HS-27A (cell line): ENCODE data around the gene ARHGAP26.
"Not testable (repeated sequence)": the region's sequence is repeated elsewhere in the genome, so short reads cannot be mapped to it uniquely, and the experiment has no call there.

Experiments used
- DNase-seq: peaks from one replicate; pipeline ENCODE4 v3.0.0-alpha.2; 2012; ENCODE audit warnings: low read depth, missing footprints

The ARHGAP26 gene

DNA sequence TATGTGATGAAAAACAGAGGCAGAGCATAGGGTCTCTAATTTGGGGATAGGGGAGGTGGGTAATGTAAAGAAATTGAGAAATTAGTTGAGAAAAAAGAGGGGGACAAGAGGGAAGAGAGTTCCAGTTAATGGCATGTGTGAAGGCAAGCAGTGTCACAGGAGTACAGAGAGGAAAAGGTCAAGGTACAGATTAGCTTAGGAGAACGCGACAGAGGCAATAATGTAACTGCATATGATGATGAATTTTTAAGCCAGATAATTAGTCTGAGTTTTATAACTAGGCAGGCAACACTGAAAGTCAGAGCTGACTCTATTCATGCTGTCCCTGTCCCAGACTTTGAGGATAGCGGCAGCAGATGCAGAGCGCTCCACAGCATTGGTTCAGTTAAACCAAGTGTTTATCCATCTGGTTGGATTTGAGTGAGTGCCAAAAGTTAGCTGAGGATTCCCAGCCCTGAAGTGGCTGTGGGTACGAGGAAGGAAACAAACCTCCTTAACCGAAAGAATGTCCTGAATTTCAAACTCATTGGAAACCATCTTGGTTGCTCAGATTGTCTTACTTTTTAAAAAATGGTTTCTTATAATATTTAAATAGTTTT lies 315.2 kb downstream of the ARHGAP26 start:
- DNase-seq, result no peak

DNA sequence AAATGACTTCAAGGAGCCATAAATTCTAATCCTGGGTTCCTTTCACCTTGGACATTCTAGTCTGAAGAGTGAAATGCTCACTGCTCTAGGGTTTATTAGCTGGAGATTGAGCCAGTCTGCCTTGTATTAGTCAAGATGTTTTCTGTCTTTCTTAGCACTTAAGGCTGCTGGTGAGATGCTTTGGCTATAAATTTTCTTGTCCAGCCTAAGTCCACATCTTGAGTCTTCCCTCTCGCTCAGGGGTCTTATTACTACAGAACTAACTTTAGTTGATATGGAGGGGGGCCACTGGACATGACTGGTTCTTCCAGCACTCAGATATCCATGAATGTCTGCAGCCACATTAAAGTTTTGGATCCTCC lies 316.4 kb downstream of the ARHGAP26 start:
- DNase-seq, result no peak

DNA sequence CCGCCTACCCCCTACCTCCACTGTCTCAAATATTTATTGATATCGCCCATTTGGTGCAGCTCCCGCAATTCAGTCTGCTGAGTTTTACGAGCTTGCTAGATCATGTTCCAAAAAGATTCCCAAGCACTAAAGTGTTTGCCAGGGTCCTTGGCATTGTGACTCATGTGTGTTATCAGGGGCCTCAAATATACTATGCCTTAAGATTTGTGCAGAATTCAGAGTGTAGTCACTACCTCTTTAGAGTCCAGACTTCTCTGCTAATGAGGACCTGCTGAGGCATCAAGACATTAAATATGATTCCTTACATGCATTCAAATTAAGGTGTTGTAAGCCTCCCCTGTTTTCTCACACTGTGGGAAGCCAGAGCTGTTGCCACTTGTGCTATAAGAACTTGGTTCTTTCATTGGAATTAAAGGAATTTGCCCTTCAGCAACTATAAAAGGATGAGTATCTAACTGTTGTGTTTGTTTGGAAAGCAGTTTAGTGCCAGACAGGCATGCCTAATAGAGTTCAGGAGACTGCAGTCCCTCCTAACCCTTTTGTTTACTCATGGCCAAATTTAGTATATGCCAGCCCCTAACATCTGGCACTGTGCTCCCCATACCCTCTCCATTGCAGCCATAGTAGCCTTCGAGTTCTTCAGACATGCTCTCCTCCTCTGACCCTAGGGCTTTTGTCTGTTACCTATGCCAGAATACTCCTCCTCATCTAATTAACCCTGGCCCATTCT lies 316.9 kb downstream of the ARHGAP26 start:
- DNase-seq, result peak; percentile 14

DNA sequence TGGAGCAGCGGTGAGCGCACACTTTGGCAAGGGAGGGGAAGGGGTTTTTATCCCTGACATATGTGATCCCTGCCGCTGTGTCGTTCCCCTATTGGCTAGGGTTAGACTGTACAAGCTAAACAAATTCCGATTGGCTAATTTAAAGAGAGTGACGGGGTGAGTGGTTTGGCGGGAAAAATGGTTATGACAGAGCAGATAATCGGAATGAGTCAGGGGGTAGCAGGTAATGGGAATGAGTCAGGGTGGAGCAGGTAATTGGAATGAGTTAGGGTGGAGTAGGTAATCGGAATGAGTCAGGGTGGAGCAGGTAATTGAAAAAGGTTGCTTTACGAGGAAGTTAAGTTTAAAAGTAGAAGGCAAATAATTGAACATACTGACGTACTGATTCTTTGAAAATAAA lies 318.5 kb downstream of the ARHGAP26 start:
- DNase-seq, result not testable (repeated sequence)

DNA sequence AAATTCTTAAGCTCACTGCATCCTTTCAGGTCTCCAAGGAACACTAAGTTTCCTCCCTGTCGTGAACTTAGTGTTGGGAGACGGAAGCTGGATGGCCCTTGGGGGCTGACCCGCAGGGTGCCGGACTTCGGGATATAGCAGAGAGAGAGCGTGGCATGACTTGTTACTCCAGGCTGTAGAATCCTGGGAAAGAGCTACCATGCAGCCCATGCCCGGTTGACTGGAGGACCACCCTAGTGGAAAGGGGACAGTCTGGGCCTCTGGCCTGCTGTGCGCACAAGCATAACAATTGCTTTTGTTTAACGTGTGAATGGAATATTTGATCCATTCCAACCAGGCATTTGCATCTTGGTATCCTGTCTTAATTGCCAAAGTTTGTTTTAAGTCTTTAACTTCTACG lies 319.9 kb downstream of the ARHGAP26 start:
- DNase-seq, result not testable (repeated sequence)

DNA sequence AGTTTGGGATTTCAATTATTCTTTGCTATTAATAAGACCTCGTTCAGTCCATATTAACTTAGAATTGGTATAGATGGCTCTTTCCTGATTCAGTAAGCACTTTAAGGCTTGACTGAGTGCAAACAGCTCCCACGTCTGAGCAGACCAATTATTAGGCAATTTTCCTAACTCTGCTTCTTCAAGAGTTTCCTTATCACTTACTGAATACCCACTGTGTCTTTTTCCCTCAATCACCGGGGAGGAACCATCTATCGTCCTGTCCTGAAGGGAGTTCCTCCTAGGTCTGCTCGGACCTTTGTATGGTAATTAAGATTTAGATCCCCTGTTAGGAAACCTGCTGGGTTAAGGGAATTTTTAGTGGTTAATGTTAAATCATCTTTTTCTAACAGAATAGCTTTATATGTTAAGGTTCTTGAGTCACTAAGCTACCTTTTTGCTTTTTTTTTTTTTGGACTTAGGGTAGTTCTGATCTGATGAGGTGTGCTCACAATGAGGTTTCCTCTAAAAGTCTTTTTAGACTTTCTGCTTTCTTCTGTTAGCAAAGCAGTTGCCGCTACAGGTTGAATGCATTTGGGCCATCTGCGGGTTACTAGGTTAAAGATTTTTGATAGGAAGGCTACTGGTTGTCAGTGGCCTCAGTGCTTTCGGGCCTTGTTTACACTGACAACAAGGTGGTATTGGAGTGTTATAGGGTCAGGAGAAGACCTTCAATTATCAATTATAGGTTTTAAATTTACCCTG lies 322.7 kb downstream of the ARHGAP26 start:
- DNase-seq, result not testable (repeated sequence)

DNA sequence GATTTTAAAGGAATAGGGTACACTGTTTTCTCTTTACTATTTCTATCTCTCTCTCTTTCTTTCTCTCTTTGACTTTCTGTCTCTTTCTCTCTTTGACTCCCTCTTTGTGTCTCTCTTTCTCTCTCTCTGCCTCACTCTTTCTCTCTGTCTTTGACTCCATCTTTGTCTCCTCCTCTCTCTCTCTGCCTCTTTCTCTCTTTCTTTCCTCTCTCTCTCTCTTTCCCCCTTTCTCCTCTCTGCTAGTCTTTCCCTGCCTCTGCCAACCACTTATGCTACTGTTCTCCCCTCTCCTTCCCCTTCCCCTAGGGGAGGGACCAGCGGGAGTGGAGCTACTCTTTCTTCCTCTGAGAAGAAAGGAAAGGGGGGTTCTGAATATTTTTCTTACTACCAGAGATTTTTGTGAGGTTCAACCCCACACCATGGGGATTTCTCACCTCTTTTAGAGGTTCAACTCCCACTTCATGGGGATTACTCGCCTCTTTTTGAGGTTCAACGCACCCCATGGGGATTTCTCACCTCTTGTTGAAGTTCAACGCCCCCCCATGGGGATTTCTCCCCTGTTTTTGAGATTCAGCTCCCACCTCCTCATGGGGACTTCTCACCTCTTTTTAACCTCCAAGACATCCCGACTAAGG lies 323.4 kb downstream of the ARHGAP26 start:
- no peak for DNase-seq

DNA sequence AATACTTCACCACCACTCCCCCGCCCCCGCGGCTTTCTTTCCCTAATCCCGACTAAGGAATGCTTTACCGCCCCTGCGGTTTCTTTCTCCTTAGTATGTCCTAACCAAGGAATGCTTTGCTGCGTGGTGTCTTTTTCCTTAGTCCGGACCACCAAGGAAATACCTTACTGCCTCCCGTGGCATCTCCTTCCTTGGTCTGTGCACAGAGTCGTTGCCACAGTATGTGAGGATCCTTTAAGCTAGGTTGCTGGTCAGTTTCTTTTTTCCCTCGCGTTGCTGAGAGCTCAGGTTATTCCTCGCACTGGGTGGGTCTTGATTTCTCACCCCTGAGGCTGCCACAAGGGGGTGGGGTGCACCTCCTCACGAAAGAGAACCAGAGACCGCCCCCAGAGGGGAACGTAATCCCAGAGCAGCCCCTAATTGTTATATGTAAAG lies 323.9 kb downstream of the ARHGAP26 start:
- no peak for DNase-seq

DNA sequence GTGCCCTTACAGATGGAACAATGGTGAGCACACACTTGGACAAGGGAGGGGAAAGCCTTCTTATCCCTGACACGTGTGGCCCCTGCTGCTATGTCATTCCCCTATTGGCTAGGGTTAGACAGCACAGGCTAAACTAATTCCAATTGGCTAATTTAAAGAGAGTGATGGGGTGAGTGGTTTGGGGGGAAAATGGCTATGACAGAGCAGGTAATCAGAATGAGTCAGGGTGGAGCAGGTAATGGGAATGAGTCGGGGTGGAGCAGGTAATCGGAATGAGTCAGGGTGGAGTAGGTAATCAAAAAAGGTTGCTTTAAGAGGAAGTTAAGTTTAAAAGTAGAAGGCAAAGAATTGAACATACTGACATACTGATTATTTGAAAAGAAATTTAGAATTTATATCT lies 324.4 kb downstream of the ARHGAP26 start:
- not testable (repeated sequence) for DNase-seq

DNA sequence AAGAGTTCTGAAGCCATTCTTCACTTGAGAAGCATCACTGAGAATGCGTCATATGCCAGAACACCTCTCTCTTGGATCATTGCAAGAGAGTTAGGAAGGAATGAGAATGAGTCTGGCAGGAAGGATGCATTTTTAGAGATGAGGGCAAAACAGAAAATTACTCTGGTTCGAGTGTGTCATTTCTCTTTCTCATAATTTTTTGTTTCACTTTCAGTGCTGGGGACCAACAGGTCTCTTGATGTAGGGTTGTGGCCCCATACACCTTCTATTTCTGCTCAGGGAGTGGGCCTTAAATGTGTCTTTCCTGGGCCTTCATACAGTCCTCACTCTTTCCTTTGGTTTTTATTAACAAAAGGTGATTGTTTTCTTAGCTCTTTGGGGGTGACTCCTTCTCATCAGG lies 330.9 kb downstream of the ARHGAP26 start:
- no peak for DNase-seq

DNA sequence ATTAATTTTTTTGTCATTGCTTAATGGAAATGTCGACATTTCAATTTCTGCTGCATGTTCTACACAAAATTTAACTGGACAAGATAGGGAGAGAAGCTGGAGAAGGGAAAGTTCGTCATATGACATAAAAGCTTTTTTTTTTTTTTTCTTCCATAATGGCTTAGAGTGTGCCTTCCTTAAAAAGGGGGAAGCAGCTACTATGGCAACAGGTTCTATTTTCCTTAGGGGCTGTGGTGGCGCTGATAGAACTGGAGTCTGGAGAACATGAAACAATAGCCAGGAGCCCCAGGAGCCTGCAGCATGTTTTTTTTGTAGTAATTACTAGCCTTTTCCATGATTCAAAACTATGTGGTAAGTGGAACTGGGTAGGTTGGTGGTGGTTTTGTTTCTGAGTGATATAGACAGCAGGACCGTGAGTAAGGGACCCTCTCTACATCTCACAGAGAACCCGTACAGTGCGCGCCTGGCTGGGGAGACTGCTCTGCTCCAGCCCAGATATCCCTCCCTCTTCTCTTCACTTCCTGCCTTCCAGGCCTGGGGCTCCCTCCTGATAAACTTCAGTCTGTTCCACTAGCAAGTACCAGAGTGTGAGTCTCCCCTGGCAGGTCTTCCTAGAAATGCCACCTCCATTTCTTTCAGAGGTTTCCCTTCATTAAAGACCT lies 331.7 kb downstream of the ARHGAP26 start:
- no peak for DNase-seq

DNA sequence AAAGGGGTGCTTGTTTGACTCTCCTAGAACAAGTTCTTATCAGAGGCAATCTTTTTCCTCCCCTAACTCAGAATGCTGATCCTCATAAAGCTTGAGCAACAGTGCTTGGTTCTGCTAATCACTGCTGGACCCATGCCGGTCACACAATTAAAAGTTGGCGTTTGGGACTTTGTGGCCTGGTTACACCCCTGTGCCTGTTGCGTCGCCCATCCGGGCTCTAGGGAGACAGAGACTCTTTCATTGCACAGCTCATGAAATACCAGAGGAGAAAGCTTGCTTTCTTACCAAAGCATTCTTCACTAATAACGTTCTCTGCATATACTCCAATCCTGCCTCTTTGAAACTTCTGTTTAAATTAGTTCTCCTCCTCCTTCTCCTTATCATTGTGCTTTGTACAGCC lies 332.2 kb downstream of the ARHGAP26 start:
- no peak for DNase-seq

DNA sequence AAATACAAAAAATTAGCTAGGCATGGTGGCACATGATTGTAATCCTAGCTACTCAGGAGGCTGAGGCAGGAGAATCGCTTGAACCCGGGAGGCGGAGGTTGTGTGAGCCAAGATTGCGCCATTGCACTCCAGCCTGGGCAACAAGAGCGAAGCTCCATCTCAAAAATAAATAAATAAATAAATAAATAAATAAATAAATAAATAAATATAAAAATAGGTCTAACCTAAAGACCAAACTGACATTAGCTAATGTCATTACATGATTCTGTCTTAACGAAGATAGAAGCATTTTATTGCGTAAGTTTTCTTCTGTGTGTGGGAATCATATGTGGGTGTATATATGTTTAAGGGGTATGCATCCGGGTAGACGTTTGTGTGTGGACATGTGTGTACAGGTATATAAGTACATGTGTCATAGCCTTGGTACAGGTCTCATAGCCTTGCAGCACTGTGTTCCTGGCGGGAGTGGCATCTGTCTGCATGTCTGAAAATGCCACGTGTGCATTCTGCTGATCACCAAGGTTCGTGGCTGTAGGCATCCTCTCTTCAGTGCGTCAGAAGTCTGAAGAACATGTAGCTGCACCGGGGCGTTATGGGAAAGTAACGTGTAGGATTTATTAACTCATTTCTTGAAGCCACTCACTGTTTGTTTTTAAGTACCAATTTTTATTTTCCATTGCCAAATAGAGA lies 335.2 kb downstream of the ARHGAP26 start:
- no peak for DNase-seq

DNA sequence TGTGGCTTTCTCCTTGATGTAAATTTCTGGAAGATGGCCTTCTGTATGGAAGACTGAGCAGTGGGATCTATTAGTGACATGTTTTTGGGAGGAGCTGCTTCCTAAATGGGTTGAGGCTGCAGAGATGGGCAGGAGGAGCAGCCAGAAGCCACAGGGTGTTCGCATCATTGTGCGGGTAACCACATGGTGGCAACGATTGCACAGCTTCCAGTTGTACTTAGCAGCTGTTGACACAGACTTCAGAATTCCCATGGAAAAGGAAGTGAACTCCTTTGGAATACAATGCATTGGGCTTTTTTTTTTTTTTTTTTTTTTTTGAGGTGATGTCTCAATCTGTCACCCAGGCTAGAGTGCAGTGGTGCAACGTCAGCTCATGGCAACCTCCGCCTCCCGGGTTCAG lies 336.0 kb downstream of the ARHGAP26 start:
- DNase-seq, result peak; percentile 7

DNA sequence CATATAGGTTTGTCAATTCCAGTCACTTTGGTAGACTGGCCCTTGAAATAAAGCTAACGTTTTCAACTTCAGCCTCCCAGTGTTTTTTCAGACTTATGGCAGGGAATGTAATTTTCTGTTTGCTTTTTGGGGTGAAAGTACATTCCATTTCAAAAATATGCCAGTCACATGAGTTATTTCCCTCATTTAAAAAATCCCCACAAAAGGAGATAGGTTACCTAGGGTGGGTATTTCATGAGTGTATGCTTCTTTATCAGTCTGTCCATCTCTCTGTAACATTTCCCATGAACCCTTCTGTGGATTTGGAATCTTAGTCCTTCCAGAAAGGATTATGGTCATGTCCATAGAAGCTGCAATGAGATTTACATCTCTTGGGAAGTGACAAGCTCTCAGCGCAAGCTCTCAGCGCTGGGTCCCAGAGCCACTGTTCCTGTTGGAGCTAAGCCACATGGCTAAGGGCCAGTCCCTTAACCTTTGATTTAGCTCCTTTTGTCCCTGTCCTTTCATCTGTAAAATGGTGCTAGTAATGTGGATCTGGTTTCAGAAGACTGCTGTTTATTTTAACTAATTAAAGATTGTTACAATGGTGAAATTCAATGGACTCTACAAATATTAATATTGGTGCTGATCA lies 338.4 kb downstream of the ARHGAP26 start:
- DNase-seq, result no peak

DNA sequence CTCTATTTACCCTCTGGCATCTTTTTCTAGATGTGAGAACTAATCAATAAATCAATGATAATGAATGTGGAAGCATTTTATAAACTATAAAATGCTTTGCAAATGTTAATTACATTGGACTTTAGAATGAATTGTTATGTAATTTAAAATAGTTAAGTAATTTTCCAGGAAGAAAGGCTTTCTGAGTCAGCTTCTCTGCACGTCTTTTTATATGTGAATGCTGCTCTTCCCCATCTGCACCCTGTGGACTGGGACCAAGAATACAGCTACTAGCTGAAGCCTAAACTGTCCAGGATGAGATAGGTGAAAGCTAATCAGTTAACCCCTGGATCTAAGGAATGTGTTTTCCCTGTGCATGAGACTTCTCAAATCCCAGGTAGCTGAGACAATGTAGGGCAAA lies 340.4 kb downstream of the ARHGAP26 start:
- no peak for DNase-seq

DNA sequence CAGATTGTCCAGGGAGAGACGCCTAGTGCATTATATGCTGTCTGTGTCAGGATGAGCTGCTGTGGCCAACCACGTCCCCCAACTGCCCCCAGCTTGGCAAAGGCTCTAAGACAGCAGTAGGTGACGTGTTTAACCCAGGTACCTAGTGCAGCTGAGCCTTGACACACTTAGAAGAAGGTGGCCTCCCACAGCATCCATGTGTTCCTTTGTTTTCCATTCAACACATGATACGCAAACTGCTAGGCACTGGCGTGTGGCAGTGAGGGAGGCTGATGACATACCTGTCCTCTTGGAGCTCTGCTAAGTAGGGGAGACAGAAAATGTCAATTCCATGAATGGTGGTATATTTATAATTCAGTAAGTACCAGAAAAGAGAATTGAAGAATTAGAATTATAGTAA lies 341.6 kb downstream of the ARHGAP26 start:
- no peak for DNase-seq

DNA sequence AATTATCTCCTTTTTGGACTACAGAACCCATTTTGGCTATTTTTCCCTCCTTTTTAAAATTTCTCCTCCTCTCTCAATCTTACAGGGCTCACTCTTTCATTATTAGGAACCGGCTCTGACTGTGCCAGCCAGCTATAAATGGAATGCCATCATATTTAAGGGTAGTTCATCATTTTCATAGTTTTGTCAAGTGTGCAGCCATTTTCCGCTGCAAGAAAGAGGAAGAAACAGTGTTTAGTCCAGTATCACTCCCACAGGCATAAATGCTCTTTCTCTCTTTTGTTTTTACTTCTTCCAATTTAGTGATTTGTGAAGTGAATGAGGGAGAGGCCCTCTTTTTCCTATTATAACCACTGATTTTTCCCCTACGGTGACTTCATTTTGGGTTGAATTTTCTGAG lies 343.3 kb downstream of the ARHGAP26 start:
- no peak for DNase-seq

DNA sequence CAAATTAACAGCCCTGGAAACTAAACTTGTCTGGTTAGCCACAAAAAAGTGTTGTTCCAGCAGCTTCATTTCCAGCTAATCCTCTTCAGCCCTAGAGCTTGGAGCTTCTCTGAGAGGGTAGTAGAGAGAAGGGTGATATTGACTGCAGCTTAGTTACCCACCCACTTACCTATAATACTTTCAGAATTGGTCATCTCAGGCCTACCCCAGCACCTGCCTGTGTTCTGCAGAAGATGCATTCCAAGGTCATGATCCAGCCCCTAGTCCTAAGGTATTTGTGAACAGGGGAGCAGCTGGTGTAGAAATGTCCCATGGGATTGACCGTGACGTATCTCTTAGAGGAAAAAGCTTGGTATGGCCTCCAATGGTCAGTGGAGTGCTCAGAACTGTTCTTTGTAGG lies 344.3 kb downstream of the ARHGAP26 start:
- no peak for DNase-seq

DNA sequence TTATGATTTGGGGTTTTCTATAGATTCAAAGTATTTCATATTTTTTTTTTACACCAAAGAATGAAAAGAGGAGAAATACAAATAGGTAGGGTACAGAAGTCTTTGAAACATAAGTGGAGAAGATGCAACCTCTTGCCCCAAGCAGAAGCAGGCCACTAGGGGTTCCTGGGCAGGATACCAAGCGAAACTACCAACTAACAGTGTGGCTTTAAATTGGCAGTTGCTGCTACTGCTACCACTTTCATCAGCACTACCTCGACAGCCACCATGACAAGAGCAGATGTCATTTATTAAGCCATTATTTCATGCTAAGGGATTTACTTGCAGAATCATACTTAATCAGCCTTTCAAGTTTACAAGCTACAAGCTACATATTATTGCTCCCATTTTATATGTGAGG lies 345.2 kb downstream of the ARHGAP26 start:
- no peak for DNase-seq

DNA sequence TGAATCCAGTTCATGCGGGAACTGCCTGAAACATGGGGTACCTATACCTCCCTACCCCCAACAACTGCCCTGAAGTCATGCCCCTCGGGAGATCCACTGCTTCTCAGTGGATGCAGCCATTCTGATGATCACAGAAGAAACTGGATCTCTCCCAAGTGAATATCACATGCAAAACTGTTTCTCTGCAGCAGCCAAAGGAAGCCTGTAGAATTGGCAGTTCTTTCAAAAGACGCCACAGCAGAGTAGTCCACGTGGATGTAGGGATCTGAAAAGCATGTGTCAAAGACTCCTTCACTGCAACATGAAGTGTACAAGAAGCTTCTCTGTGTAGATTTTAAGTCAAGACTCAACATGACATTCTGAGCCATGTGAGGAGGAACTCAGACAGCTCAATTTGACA lies 346.6 kb downstream of the ARHGAP26 start:
- DNase-seq, result no peak
